PC-3 (cell line): Measurements from ENCODE around the gene ZFP90. TPM values are rescaled to one million over a fixed set of nuclear protein-coding genes. Genes with fewer than 3 reads are reported as not detected.

ENCODE experiments used
- ATAC-seq: fragments of 200-7000 bp; cut with Tn5 transposase; 2 replicates; pipeline ENCODE4 v1.9.1; 2020; ENCODE audit warnings: mild to moderate bottlenecking, moderate library complexity
- BruUV-seq: library from RNA; stranded (reverse); fragments of 400-500 nt; replicated peaks from 2 replicates; lab custom pipeline; 2021; lab: Mats Ljungman, UMichigan
- CTCF ChIA-PET: fragments of 300-600 bp; sonication (Branson Sonifier 250); formaldehyde crosslinking; loops from one replicate; lab custom pipeline; 2022; ENCODE audit warnings: antibody characterized with exemption; lab: Charles Lee
- POLR2A ChIA-PET: fragments of 300-600 bp; sonication (Branson Sonifier 250); formaldehyde crosslinking; loops from one replicate; lab custom pipeline; 2022; ENCODE audit warnings: antibody characterized with exemption; ENCODE audit not compliant: unreplicated experiment; lab: Charles Lee
- DNase-seq: peaks from one replicate; pipeline ENCODE4 v3.0.0-alpha.2; 2015
- H2AFZ ChIP-seq: fragments of 300-600 bp; sonication (generic); 2 replicates; pipeline ENCODE4 v1.6.0; 2016; ENCODE audit warnings: antibody characterized with exemption, low read length
- H3F3A ChIP-seq: fragments of 300-600 bp; sonication (generic); one replicate; pipeline ENCODE4 v1.6.0; 2017; ENCODE audit warnings: antibody characterized with exemption, low read length, control low read depth, mild to moderate bottlenecking; ENCODE audit not compliant: unreplicated experiment
- H3K27ac ChIP-seq: fragments of 300-600 bp; sonication (generic); 2 replicates; pipeline ENCODE4 v1.5.1; 2016; ENCODE audit warnings: mild to moderate bottlenecking, low read length
- H3K27me3 ChIP-seq: fragments of 300-600 bp; sonication (generic); 2 replicates; pipeline ENCODE4 v1.6.1; 2016; ENCODE audit warnings: low read length, mixed read lengths
- H3K36me3 ChIP-seq: fragments of 300-600 bp; sonication (generic); 2 replicates; pipeline ENCODE4 v1.6.1; 2016; ENCODE audit warnings: low read depth, mixed run types, low read length, mixed read lengths
- H3K4me1 ChIP-seq: fragments of 300-600 bp; sonication (generic); 2 replicates; pipeline ENCODE4 v1.5.1; 2016; ENCODE audit warnings: low read length; ENCODE audit not compliant: insufficient read depth
- H3K4me2 ChIP-seq: fragments of 300-600 bp; sonication (generic); 2 replicates; pipeline ENCODE4 v1.6.0; 2016; ENCODE audit warnings: low read length
- H3K4me3 ChIP-seq: fragments of 300-600 bp; sonication (generic); 2 replicates; pipeline ENCODE4 v1.5.1; 2016; ENCODE audit warnings: mild to moderate bottlenecking, low read length, mixed read lengths
- H3K79me2 ChIP-seq: fragments of 300-600 bp; sonication (generic); 2 replicates; pipeline ENCODE4 v1.6.1; 2017; ENCODE audit warnings: low read length, mixed read lengths
- H3K9ac ChIP-seq: fragments of 300-600 bp; sonication (generic); 2 replicates; pipeline ENCODE4 v1.6.0; 2016; ENCODE audit warnings: mild to moderate bottlenecking, low read length
- H3K9me2 ChIP-seq: fragments of 300-600 bp; sonication (generic); replicated peaks from 2 replicates; pipeline ENCODE4 v1.6.1; 2016; ENCODE audit warnings: mixed run types, low read length, mixed read lengths
- H3K9me3 ChIP-seq: fragments of 300-600 bp; sonication (generic); 2 replicates; pipeline ENCODE4 v1.6.1; 2016; ENCODE audit warnings: low read length, mixed read lengths
- H4K20me1 ChIP-seq: fragments of 300-600 bp; sonication (generic); 2 replicates; pipeline ENCODE4 v1.6.1; 2016; ENCODE audit warnings: low read length, mixed read lengths
- EZH2 ChIP-seq: fragments of 300-600 bp; sonication (generic); IDR thresholded peaks from one replicate; pipeline ENCODE4 v1.6.1; 2017; ENCODE audit warnings: antibody characterized with exemption, mild to moderate bottlenecking, low read length; ENCODE audit not compliant: unreplicated experiment
- EZH2phosphoT487 ChIP-seq: fragments of 300-600 bp; sonication (generic); IDR thresholded peaks from 2 replicates; pipeline ENCODE4 v1.6.1; 2018; ENCODE audit warnings: mild to moderate bottlenecking, antibody characterized with exemption, low read length, borderline replicate concordance
- intact Hi-C: fragments of 100-400 bp; cut with micrococcal nuclease; formaldehyde crosslinking; loops from 2 replicates; pipeline ENCODE4 v1.9.0; 2023
- total RNA-seq: library from RNA; depleted of rRNA; stranded (reverse); fragments of >200 nt; gene quantifications from 2 replicates; pipeline ENCODE4 v1.2.3, GENCODE V29; 2014
- TF ChIP-seq, protein P1 (sequence below): fragments of 300-600 bp; sonication (generic); conservative IDR thresholded peaks from 2 replicates; pipeline ENCODE4 v1.5.1; 2017; ENCODE audit warnings: antibody characterized with exemption, low read depth, mild to moderate bottlenecking, low read length

The ZFP90 gene
- total RNA-seq, 1 experiment from 2014 or later = 18.9 TPM

DNA sequence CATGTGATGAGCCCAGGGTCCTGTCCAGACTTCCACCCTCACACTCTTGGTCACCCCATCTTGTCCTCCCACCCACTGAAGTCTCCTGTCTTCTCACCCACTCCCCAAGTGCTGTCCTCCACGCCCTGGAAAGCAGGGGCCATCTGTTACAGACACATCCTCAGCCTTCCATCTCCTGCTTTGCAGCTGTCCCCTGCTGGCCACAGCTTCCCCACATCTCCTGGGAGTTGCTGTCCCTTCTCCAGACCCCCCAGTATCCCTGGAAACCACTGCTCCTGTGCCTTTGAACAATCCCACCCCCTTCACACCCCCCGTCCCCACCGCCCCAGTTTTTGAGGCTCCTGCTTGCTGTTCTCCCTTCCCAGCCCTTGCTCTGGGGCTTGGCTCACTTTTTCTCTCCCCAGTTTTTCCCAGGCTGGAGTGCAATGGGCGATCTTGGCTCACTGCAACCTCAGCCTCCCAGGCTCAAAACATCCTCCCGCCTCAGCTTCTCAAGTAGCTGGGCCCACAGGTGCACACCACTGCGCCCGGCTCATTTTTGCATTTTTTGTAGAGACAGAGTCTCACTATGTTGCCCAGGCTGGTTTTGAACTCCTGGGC is 30.4 kb upstream of the ZFP90 start:
- no TSS peak for BruUV-seq
- ChIA-PET CTCF (no interaction called here), POLR2A (no interaction called here)
- ATAC-seq (no peak), DNase-seq (no peak)
- H3K27me3 ChIP-seq = no peaks in the 10 kb centered on the region
- no peaks in the 10 kb centered on the region for H4K20me1 ChIP-seq
- intact Hi-C loops = no loop called here
- no peak for TF ChIP-seq EZH2
- TF ChIP-seq EZH2phosphoT487 = no peak
- TF ChIP-seq, protein P1, sequence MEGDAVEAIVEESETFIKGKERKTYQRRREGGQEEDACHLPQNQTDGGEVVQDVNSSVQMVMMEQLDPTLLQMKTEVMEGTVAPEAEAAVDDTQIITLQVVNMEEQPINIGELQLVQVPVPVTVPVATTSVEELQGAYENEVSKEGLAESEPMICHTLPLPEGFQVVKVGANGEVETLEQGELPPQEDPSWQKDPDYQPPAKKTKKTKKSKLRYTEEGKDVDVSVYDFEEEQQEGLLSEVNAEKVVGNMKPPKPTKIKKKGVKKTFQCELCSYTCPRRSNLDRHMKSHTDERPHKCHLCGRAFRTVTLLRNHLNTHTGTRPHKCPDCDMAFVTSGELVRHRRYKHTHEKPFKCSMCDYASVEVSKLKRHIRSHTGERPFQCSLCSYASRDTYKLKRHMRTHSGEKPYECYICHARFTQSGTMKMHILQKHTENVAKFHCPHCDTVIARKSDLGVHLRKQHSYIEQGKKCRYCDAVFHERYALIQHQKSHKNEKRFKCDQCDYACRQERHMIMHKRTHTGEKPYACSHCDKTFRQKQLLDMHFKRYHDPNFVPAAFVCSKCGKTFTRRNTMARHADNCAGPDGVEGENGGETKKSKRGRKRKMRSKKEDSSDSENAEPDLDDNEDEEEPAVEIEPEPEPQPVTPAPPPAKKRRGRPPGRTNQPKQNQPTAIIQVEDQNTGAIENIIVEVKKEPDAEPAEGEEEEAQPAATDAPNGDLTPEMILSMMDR = no peak
- H3K9me3 ChIP-seq = no peaks in the 10 kb centered on the region
- H3F3A ChIP-seq = no peaks in the 10 kb centered on the region
- no peak overlapping the region for H3K4me2 ChIP-seq
- H3K9ac ChIP-seq = no peak overlapping the region
- H3K9me2 ChIP-seq = no peaks in the 10 kb centered on the region
- no peak overlapping the region for H2AFZ ChIP-seq
- no peak overlapping the region for H3K4me3 ChIP-seq
- H3K36me3 ChIP-seq = no peaks in the 10 kb centered on the region
- H3K79me2 ChIP-seq = no peaks in the 10 kb centered on the region
- H3K4me1 ChIP-seq = no peaks in the 10 kb centered on the region
- H3K27ac ChIP-seq = no peak overlapping the region

DNA sequence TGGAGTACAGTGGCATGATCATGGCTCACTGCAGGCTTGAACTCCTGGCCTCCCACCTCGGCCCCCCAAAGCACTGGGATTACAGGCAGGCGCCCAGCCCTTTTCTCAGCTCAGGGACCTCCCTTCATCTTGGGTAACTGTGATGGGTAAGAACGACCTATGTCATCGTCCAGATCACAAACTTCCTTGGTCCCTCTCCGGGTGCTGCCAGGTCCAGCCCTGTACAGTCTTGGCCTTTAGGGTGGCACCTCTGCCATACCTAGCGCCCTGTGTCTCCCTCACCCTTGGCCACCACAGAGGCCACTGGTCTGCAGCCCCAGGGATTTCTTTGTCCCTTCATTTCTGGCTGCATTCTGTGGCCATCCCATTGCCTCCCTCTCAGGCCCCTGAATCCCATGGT is 29.7 kb upstream of the ZFP90 start:
- Histone ChIP-seq H3K27me3 (no peaks in the 10 kb centered on the region), H3K36me3 (no peaks in the 10 kb centered on the region), H3K9ac (no peak overlapping the region), H3K4me1 (no peaks in the 10 kb centered on the region), H3K9me3 (no peaks in the 10 kb centered on the region), H3K27ac (no peak overlapping the region), H2AFZ (no peak overlapping the region), H3K4me2 (no peak overlapping the region), H3K9me2 (no peaks in the 10 kb centered on the region), H3K79me2 (no peaks in the 10 kb centered on the region), H4K20me1 (no peaks in the 10 kb centered on the region), H3K4me3 (no peak overlapping the region), H3F3A (no peaks in the 10 kb centered on the region)
- ATAC-seq (no peak), DNase-seq (no peak)
- ChIA-PET POLR2A (no interaction called here), CTCF (no interaction called here)
- no TSS peak for BruUV-seq
- intact Hi-C loops = no loop called here
- TF ChIP-seq EZH2 (no peak), EZH2phosphoT487 (no peak)
- TF ChIP-seq, protein P1 = no peak

DNA sequence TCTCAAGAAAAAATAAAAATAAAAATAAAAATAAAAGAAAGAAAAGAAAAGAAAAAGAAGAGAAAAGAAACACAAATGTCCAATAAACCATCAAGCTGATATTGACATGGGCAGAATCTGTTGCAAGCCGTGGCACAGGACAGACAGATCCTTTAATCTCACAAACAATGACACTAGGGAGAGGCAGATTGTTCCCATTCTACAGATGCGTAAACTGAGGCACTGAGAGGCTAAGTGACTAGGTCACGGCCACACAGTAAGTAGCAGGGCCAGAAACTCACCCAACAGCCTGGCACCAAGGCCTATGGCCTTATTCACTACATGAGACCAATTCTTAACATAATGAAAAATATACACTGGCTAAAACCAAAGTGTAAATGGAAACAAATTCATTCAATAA is 28.3 kb upstream of the ZFP90 start:
- CTCF ChIA-PET = no interaction called here
- no peak for TF ChIP-seq EZH2phosphoT487
- TF ChIP-seq EZH2 = no peak
- TF ChIP-seq, protein P1 = no peak
- DNase-seq = no peak
- Histone ChIP-seq H3K9ac (no peak overlapping the region), H3K36me3 (no peaks in the 10 kb centered on the region), H3K9me2 (no peaks in the 10 kb centered on the region), H3K4me3 (no peak overlapping the region), H3K79me2 (no peaks in the 10 kb centered on the region), H3K27me3 (no peaks in the 10 kb centered on the region), H3K9me3 (no peaks in the 10 kb centered on the region), H2AFZ (no peak overlapping the region), H3K4me2 (no peak overlapping the region), H3F3A (no peaks in the 10 kb centered on the region), H3K4me1 (no peaks in the 10 kb centered on the region), H3K27ac (no peak overlapping the region), H4K20me1 (no peaks in the 10 kb centered on the region)
- BruUV-seq = no TSS peak
- POLR2A ChIA-PET = no interaction called here
- intact Hi-C loops = loop anchor here (1.0 kb wide), 3 partner anchors 65 to 143 kb away; no protein-coding TSS in a partner anchor
- ATAC-seq = no peak
